Calu3 (cell line): ENCODE measurements around the gene HOXA11. TPM values are rescaled to one million over a fixed set of nuclear protein-coding genes. Genes with fewer than 3 reads are reported as not detected.

Experiments used
- BruUV-seq: library from RNA; stranded (reverse); fragments of 400-500 nt; replicated peaks from 2 replicates; lab custom pipeline; 2021; lab: Mats Ljungman, UMichigan
- CTCF ChIA-PET: fragments of 300-600 bp; sonication (Branson Sonifier 250); formaldehyde crosslinking; loops from one replicate; lab custom pipeline; 2022; ENCODE audit warnings: antibody characterized with exemption; lab: Charles Lee
- DNase-seq: peaks from one replicate; pipeline ENCODE4 v3.0.0; 2022
- H3K27ac Mint-ChIP-seq: one replicate; pipeline ENCODE4 v1.8.0; 2022; ENCODE audit warnings: mixed read lengths; ENCODE audit not compliant: unreplicated experiment
- H3K27me3 Mint-ChIP-seq: one replicate; pipeline ENCODE4 v1.8.0; 2022; ENCODE audit warnings: mixed read lengths; ENCODE audit not compliant: unreplicated experiment
- H3K36me3 Mint-ChIP-seq: one replicate; pipeline ENCODE4 v1.8.0; 2022; ENCODE audit warnings: mild to moderate bottlenecking, moderate library complexity, mixed read lengths; ENCODE audit not compliant: insufficient read depth, unreplicated experiment
- H3K4me1 Mint-ChIP-seq: one replicate; pipeline ENCODE4 v1.8.0; 2022; ENCODE audit warnings: mild to moderate bottlenecking, low read depth, mixed read lengths; ENCODE audit not compliant: unreplicated experiment
- H3K4me3 Mint-ChIP-seq: one replicate; pipeline ENCODE4 v1.8.0; 2022; ENCODE audit warnings: mild to moderate bottlenecking, low read depth, moderate library complexity, mixed read lengths; ENCODE audit not compliant: unreplicated experiment
- H3K9me3 Mint-ChIP-seq: one replicate; pipeline ENCODE4 v1.8.0; 2022; ENCODE audit warnings: low read depth, mixed read lengths; ENCODE audit not compliant: unreplicated experiment
- intact Hi-C: fragments of 100-400 bp; cut with micrococcal nuclease; formaldehyde crosslinking; loops from one replicate; pipeline ENCODE4 v1.10.0; 2022; ENCODE audit not compliant: unreplicated experiment
- total RNA-seq: library from RNA; stranded (reverse); gene quantifications from 2 replicates; pipeline ENCODE4 v1.2.3, GENCODE V29; 2022
- TF ChIP-seq, protein P1 (sequence below): fragments of 200-600 bp; IDR thresholded peaks from one replicate; pipeline ENCODE4 v1.8.0; 2022; ENCODE audit warnings: antibody characterized with exemption; ENCODE audit not compliant: unreplicated experiment

HOXA11 gene
- total RNA-seq, 1 experiment from 2014 or later: 0.54 TPM

DNA sequence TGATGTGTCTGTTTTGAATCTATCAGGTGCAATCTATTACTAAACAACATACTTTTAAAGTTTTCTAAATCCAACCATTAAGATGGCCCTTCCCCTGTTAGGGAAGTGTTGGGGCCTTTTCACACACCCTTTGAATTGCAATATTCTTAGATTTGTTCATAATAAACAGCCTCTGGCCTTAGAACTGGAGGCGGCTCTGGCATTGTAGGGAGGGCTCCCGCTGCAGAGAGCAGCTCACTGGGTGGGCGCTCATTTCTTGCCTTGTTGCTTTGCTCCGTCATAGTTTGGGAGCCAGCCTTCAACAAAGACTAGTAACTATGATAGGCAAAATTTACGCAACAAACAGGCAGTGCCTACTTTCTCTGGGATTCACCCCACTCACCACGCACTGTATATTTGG is 6.7 kb downstream of the HOXA11 start:
- intact Hi-C loops: no loop called here
- Mint-ChIP-seq H3K27me3 (no peaks in the 10 kb centered on the region), H3K4me3 (no peak overlapping the region), H3K4me1 (peaks cover 11% of the 10 kb centered on the region), H3K27ac (no peak overlapping the region), H3K36me3 (peaks cover 11% of the 10 kb centered on the region), H3K9me3 (no peaks in the 10 kb centered on the region)
- no TSS peak for BruUV-seq
- CTCF ChIA-PET: interaction anchor here (0.6 to 1.4 kb wide), 2 partner anchors 16 to 463 kb away, joined by 3 read pairs; no protein-coding TSS in a partner anchor
- TF ChIP-seq, protein P1, sequence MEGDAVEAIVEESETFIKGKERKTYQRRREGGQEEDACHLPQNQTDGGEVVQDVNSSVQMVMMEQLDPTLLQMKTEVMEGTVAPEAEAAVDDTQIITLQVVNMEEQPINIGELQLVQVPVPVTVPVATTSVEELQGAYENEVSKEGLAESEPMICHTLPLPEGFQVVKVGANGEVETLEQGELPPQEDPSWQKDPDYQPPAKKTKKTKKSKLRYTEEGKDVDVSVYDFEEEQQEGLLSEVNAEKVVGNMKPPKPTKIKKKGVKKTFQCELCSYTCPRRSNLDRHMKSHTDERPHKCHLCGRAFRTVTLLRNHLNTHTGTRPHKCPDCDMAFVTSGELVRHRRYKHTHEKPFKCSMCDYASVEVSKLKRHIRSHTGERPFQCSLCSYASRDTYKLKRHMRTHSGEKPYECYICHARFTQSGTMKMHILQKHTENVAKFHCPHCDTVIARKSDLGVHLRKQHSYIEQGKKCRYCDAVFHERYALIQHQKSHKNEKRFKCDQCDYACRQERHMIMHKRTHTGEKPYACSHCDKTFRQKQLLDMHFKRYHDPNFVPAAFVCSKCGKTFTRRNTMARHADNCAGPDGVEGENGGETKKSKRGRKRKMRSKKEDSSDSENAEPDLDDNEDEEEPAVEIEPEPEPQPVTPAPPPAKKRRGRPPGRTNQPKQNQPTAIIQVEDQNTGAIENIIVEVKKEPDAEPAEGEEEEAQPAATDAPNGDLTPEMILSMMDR: no peak
- no peak for DNase-seq

DNA sequence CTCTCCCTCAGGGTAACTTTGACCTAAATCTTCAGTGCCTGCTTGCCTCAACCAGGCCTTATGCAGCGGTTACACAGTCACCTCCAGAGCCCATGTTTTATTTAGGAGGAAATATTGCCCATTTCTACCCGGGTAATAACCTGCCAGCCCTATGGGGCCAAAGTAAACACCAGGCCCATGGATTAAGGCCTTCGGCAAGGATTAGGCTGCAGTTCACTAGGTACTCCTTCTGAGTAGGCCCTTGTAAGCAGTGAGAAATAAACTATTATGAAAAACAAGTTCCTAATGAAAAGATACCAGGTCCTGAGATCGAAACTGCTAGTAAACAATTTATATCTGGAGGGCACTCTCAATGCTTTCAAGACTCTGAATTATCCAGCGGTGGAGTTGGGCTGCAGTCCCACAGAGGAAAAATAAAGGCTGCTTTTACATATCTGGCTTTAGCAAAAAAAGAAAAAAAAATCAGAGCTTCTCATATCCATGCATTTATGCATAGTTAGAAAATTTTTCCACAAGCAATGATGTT is 7.2 kb downstream of the HOXA11 start:
- no TSS peak for BruUV-seq

DNA sequence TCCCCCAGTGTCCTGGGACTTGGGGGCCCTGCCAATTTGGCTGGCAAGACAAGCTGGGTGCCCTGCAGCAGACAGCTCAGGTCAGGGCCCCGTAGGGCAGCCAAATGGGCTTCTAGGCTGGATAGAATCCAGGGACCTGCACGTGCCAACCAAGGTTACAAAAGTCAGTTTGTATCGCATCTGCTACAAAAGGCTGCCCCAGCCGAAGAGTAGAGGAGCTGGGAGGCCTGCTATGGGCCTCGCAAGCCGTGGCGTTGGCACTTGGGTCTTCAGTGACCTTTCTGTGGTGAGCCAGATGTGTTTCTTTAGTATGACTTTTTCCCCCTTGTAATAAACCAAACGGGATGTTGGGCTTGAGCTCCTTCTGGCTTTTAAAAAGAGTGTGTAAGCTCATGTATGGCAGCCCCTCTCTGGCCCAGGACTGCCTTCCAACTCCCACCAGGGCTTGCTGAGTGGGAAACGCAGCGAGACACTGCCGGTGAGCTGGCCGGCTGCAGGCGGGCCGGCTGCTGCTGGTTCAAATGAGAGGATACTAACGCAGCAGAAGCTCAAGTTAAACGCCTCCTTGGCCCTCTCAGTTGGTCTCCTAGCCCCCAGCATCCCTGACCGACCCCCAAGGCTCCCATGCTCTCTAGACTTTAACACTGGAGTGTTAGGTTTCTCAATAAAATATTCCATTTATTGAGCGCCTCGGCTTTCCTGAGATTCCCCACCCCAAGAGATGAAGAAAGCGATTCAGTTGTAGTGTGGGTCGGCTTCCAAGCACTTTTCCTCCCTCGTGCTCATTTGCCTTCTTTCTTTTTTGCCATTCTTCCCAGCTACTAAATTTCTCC is 7.9 kb downstream of the HOXA11 start:
- TF ChIP-seq, protein P1: no peak
- Mint-ChIP-seq H3K9me3 (no peaks in the 10 kb centered on the region), H3K27me3 (no peaks in the 10 kb centered on the region), H3K4me1 (peaks cover 16% of the 10 kb centered on the region), H3K4me3 (no peak overlapping the region), H3K27ac (no peak overlapping the region), H3K36me3 (peaks cover 19% of the 10 kb centered on the region)
- BruUV-seq: no TSS peak
- intact Hi-C loops: no loop called here
- DNase-seq: no peak
- CTCF ChIA-PET: interaction anchor here (1.4 kb wide), 2 partner anchors 12 to 15 kb away, joined by 3 read pairs; no protein-coding TSS in a partner anchor

More for the DNA sequence above, 7.2 kb downstream of the HOXA11 start:
- H3K27me3 Mint-ChIP-seq: no peaks in the 10 kb centered on the region
- TF ChIP-seq, protein P1: no peak
- intact Hi-C loops: no loop called here
- no peak overlapping the region for H3K27ac Mint-ChIP-seq
- H3K4me3 Mint-ChIP-seq: no peak overlapping the region
- H3K9me3 Mint-ChIP-seq: no peaks in the 10 kb centered on the region
- H3K36me3 Mint-ChIP-seq: peaks cover 16% of the 10 kb centered on the region
- peaks cover 11% of the 10 kb centered on the region for H3K4me1 Mint-ChIP-seq
- DNase-seq: no peak
- CTCF ChIA-PET: interaction anchor here (1.4 kb wide), 2 partner anchors 11 to 16 kb away, joined by 3 read pairs; no protein-coding TSS in a partner anchor

- TF ChIP-seq, protein P1: no peak
- peaks cover 23% of the 10 kb centered on the region for H3K4me1 Mint-ChIP-seq
- CTCF ChIA-PET: interaction anchor here (1.4 kb wide), 1 partner anchor 12 kb away, joined by 3 read pairs; no protein-coding TSS in a partner anchor
- intact Hi-C loops: no loop called here
- no peaks in the 10 kb centered on the region for H3K9me3 Mint-ChIP-seq
- no peaks in the 10 kb centered on the region for H3K27me3 Mint-ChIP-seq
- H3K36me3 Mint-ChIP-seq: peaks cover 26% of the 10 kb centered on the region
- no peak for DNase-seq
- H3K27ac Mint-ChIP-seq: no peak overlapping the region
- BruUV-seq: no TSS peak
- H3K4me3 Mint-ChIP-seq: no peak overlapping the region
Observed at GRCh38 chr7:27176524-27176845, 8.5 kb downstream of the HOXA11 start.
